Heart left ventricle (tissue), 16 donors: ENCODE results near the gene SOBP. TPM values are rescaled to one million over a fixed set of nuclear protein-coding genes. Genes with fewer than 3 reads are reported as not detected.

Experiments
- ATAC-seq, 4 donors: fragments of 200-7000 bp; cut with Tn5 transposase; one replicate each; pipeline ENCODE4 v1.9.1; 2020 to 2022; ENCODE audit warnings: moderate library complexity in 4 of 4, mild to moderate bottlenecking in 3 of 4, moderate number of reproducible peaks in 1 of 4
- DNase-seq, 5 donors: peaks; one replicate each; pipeline ENCODE4 v3.0.0-alpha.2; 2020
- H3K27ac ChIP-seq, 12 donors: fragments of 200-600 bp; sonication (generic) in 4 of 12; one replicate each; pipeline versions ENCODE4 v1.5.0 to v1.8.0; 2016 to 2022; ENCODE audit warnings: mild to moderate bottlenecking in 2 of 12
- H3K27me3 ChIP-seq, 9 donors: fragments of 200-600 bp; sonication (generic) in 2 of 9; one replicate each; pipeline versions ENCODE4 v1.5.1 to v1.8.0; 2016 to 2022; ENCODE audit warnings: mild to moderate bottlenecking in 3 of 9
- H3K36me3 ChIP-seq, 9 donors: fragments of 200-600 bp; sonication (generic) in 2 of 9; one replicate each; pipeline versions ENCODE4 v1.5.0 to v1.8.0; 2018 to 2022; ENCODE audit warnings: mild to moderate bottlenecking in 2 of 9
- H3K4me1 ChIP-seq, 12 donors: fragments of 200-600 bp; sonication (generic) in 4 of 12; one replicate each; pipeline versions ENCODE4 v1.5.0 to v1.8.0; 2016 to 2022; ENCODE audit warnings: mild to moderate bottlenecking in 3 of 12
- H3K4me3 ChIP-seq, 12 donors: fragments of 200-600 bp; sonication (generic) in 4 of 12; one replicate each; pipeline versions ENCODE4 v1.5.0 to v1.8.0; 2017 to 2022; ENCODE audit warnings: mild to moderate bottlenecking in 9 of 12, moderate library complexity in 4 of 12
- H3K9me3 ChIP-seq, 12 donors: fragments of 200-600 bp; sonication (generic) in 4 of 12; one replicate each; pipeline versions ENCODE4 v1.5.0 to v1.8.0; 2016 to 2022; ENCODE audit warnings: mild to moderate bottlenecking in 1 of 12
- CTCF ChIP-seq, 12 donors: fragments of 200-600 bp; sonication (generic) in 4 of 12; IDR thresholded peaks; one replicate each; pipeline versions ENCODE4 v1.5.0 to v1.8.0; 2018 to 2022; ENCODE audit warnings: antibody characterized with exemption in 12 of 12, mild to moderate bottlenecking in 5 of 12
- POLR2A ChIP-seq, 2 donors: fragments of 450-650 bp; IDR thresholded peaks; one replicate each; pipeline ENCODE4 v1.6.1; 2017; ENCODE audit warnings: antibody characterized with exemption in 2 of 2, mild to moderate bottlenecking in 2 of 2, moderate library complexity in 2 of 2
- WGBS, 4 donors: extraction: QIAGEN DNeasy Blood & Tissue Kit in 2 of 4; methylation state at CpG; one replicate each; pipeline versions ENCODE4 v1.1.5 to v1.1.7; 2013 to 2018; 5-methylcytosine and 5-hydroxymethylcytosine counted together
- intact Hi-C, 10 donors: fragments of 100-400 bp; cut with DNase I; formaldehyde crosslinking; loops; one replicate each; pipeline versions ENCODE4 v1.11.1 to v1.14.2; 2022
- polyA plus RNA-seq, 2 donors: library from polyadenylated mRNA; stranded (reverse); fragments of 200-250 nt; gene quantifications; one replicate each; pipeline ENCODE4 v1.2.3, GENCODE V29; 2013
- total RNA-seq, 9 donors: library from RNA; depleted of rRNA in 2 of 9; stranded (reverse); fragments of >200 nt in 2 of 9; fragmentation: NEBNext Ultra II Directional in 3 of 9; extraction: Animal tissue kit (Norgen Biotek cat#: 25700) in 3 of 9; gene quantifications; one replicate each; pipeline versions ENCODE4 v1.1.0 to v1.2.4, GENCODE V29; 2016 to 2023
- donor health status: ischemic (EF 13 %, LVEDD 7.1; RV severe dilation, severe dysfunction).
- donor health status: healthy with polysubstance abuse.
- donor health status: DM: no; HTN: yes; CAD: no.
- donor health status: DM: no; HTN: no; CAD: no.
- donor health status: ischemic (EF 25% LVEDD 6.9; RV normal size, moderate dysfunction).
- donor health status: ischemic (EF 25% LVEDD 5.7; RV mildly dilated, moderate dysfunction).
- donor health status: healthy.
- donor health status: DM: yes; HTN: yes; CAD: no.
- donor health status: ischemic (EF 35%, LVEDD 5.7; RV mildly dilated, moderate dysfunction).
- donor health status: nonischemic (EF 11% LVEDD 7.7; RV severe dilation, severe dysfunction).
- donor health status: DM: yes; HTN: yes; CAD: no.
- donor health status: PGD.
- donor health status: ischemic (EF 29% LVEDD 5.4; RV normal size, mild dysfunction).
- donor health status: nonischemic (EF 23%, LVEDD 6.1; RV moderate dilation, normal function).

The SOBP gene
- total and polyA plus RNA-seq, 11 donors, result 10.6 to 24.9 (median 16.4) TPM

- no peak overlapping the region for H3K27ac ChIP-seq
- H3K4me3 ChIP-seq, result no peak overlapping the region
- WGBS, 4 donors, result 54 to 73% (median 71%) methylated on average over 1 of the region's 1 CpG
- no peak for ATAC-seq
- intact Hi-C loops, result no loop called here
- no peaks in the 10 kb centered on the region for H3K36me3 ChIP-seq
- peaks cover 0 to 26% (median 11%) of the 10 kb centered on the region in 12 donors for H3K9me3 ChIP-seq
- no peak for DNase-seq
- TF ChIP-seq POLR2A (IDR thresholded peaks at IDR 0.05) (no peak), CTCF (IDR thresholded peaks at IDR 0.05) (no peak)
- H3K27me3 ChIP-seq, result no peaks in the 10 kb centered on the region
- H3K4me1 ChIP-seq, result no peaks in the 10 kb centered on the region
Measured at GRCh38 chr6:107448776-107449175, 41.1 kb upstream of the SOBP start.

GRCh38 chr6:107458672-107459282, 31.1 kb upstream of the SOBP start:
- no peaks in the 10 kb centered on the region for H3K27me3 ChIP-seq
- H3K27ac ChIP-seq, result peak overlapping the region; percentile 74 to 97 (median 94)
- no peaks in the 10 kb centered on the region for H3K9me3 ChIP-seq
- intact Hi-C loops, result loop anchor here in 6 of 10 donors (1.0 to 10.0 kb wide), 10 partner anchors 30 to 344 kb away; partner anchors contain the start of genes BEND3 (in 2 of the 6) and SOBP (in 1 of the 6)
- peaks cover 0 to 24% (median 10%) of the 10 kb centered on the region in 12 donors for H3K4me1 ChIP-seq
- ATAC-seq (peak in 3 of 4 donors; percentile 2 to 10 (median 3)), DNase-seq (peak in 2 of 5 donors; percentile 26 to 58)
- peak overlapping the region; percentile 64 to 96 (median 86) for H3K4me3 ChIP-seq
- no peak for TF ChIP-seq POLR2A (IDR thresholded peaks at IDR 0.05)
- no peak for TF ChIP-seq CTCF (IDR thresholded peaks at IDR 0.05)
- no peaks in the 10 kb centered on the region for H3K36me3 ChIP-seq
- WGBS, 4 donors, result 0 to 1% (median 1%) methylated on average over 17 to 29 of the region's 29 CpGs

GRCh38 chr6:107459283-107460082, 30.4 kb upstream of the SOBP start, which contains the start of gene PDSS2:
TSS of gene PDSS2 (minus strand) at chr6:107459564. CDS start at chr6:107459285, 279 bp downstream.
- Histone ChIP-seq H3K9me3 (no peaks in the 10 kb centered on the region), H3K36me3 (no peaks in the 10 kb centered on the region), H3K27me3 (no peaks in the 10 kb centered on the region), H3K27ac (peak within 1 kb of the TSS; percentile 74 to 97 (median 94)), H3K4me3 (peak within 1 kb of the TSS; percentile 64 to 96 (median 86)), H3K4me1 (peaks cover 0 to 24% (median 10%) of the 10 kb centered on the region in 12 donors)
- TF ChIP-seq POLR2A (IDR thresholded peaks at IDR 0.05) (peak in 1 of 2 donors; percentile 93), CTCF (IDR thresholded peaks at IDR 0.05) (peak; percentile 5 to 74 (median 42))
- ATAC-seq, result peak; percentile 98 to 99 (median 99)
- 0 to 1% (median 0%) methylated on average over 29 to 46 of the region's 46 CpGs for WGBS, 4 donors
- DNase-seq, result peak; percentile 98 to 100 (median 99)
- intact Hi-C loops, result loop anchor here in 6 of 10 donors (1.0 to 10.0 kb wide), 10 partner anchors 29 to 345 kb away; partner anchors contain the start of genes BEND3 (in 2 of the 6) and SOBP (in 1 of the 6)
